Esophagus squamous epithelium (tissue), 4 donors: ENCODE data around the gene WDFY3.

Experiments used
- POLR2A ChIP-seq, 4 donors: fragments of 450-650 bp; IDR thresholded peaks; one replicate each; pipeline ENCODE4 v1.6.1; 2017; ENCODE audit warnings: antibody characterized with exemption in 4 of 4, mild to moderate bottlenecking in 4 of 4, moderate library complexity in 3 of 4
- TF ChIP-seq, protein P1 (sequence below), 6 experiments: fragments of 450-650 bp in 4 of 6; fragments of 200-600 bp in 2 of 6; sonication (generic) in 2 of 6; IDR thresholded peaks; one replicate each; pipeline ENCODE4 v1.5.1; 2016 to 2019; ENCODE audit warnings: antibody characterized with exemption in 6 of 6, mild to moderate bottlenecking in 4 of 6, moderate library complexity in 4 of 6

DNA sequence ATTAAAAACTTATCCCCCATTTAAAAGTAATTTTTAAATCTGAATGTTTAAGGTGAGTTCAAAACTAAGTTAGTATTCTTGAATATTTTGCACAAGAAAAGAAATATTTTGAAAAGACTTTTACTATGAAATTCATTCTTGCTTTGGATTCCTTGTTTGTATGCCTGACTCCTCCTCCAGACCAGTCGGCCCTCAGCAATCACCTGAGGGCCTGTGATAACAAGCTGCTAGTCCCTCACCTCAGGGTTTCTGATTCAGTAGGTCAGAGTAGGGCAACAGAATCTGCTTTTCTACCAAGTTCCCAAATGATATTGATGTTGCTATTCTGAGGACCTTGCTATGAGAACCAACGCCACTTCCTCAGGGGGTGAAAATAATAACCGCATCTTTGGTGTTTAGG, 228.8 kb downstream of the WDFY3 start:
- no peak for TF ChIP-seq POLR2A (IDR thresholded peaks at IDR 0.05)
- TF ChIP-seq, protein P1, sequence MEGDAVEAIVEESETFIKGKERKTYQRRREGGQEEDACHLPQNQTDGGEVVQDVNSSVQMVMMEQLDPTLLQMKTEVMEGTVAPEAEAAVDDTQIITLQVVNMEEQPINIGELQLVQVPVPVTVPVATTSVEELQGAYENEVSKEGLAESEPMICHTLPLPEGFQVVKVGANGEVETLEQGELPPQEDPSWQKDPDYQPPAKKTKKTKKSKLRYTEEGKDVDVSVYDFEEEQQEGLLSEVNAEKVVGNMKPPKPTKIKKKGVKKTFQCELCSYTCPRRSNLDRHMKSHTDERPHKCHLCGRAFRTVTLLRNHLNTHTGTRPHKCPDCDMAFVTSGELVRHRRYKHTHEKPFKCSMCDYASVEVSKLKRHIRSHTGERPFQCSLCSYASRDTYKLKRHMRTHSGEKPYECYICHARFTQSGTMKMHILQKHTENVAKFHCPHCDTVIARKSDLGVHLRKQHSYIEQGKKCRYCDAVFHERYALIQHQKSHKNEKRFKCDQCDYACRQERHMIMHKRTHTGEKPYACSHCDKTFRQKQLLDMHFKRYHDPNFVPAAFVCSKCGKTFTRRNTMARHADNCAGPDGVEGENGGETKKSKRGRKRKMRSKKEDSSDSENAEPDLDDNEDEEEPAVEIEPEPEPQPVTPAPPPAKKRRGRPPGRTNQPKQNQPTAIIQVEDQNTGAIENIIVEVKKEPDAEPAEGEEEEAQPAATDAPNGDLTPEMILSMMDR (IDR thresholded peaks at IDR 0.05), result no peak
